Spinal cord (tissue), 10 donors: ENCODE measurements around the gene ZDHHC1. TPM values are rescaled to one million over a fixed set of nuclear protein-coding genes. Genes with fewer than 3 reads are reported as not detected.

Source experiments
- DNase-seq, 6 donors: peaks; one replicate each; pipeline versions ENCODE4 v3.0.0 to v3.0.0-alpha.2; 2013 to 2015; ENCODE audit warnings: low spot score in 6 of 6, low read depth in 4 of 6
- H3K27ac ChIP-seq: one replicate; pipeline ENCODE4 v1.5.1; 2013; ENCODE audit warnings: low read depth, low read length, control low read depth
- H3K27me3 ChIP-seq: one replicate; pipeline ENCODE4 v1.6.1; 2013; ENCODE audit warnings: low read length; ENCODE audit not compliant: control insufficient read depth, insufficient read depth
- H3K36me3 ChIP-seq: one replicate; pipeline ENCODE4 v1.6.1; 2013; ENCODE audit warnings: low read length; ENCODE audit not compliant: control insufficient read depth, insufficient read depth
- H3K4me1 ChIP-seq: one replicate; pipeline ENCODE4 v1.6.1; 2013; ENCODE audit warnings: low read length; ENCODE audit not compliant: control insufficient read depth, insufficient read depth
- H3K4me3 ChIP-seq: one replicate; pipeline ENCODE4 v1.5.1; 2013; ENCODE audit warnings: low read depth, low read length, control low read depth
- H3K9me3 ChIP-seq: one replicate; pipeline ENCODE4 v1.6.1; 2013; ENCODE audit warnings: low read length; ENCODE audit not compliant: control insufficient read depth, insufficient read depth
- WGBS: methylation state at CpG from one replicate; pipeline ENCODE4 v1.1.5; 2013; ENCODE audit warnings: missing lambda C conversion rate; ENCODE audit not compliant: insufficient coverage; 5-methylcytosine and 5-hydroxymethylcytosine counted together
- polyA plus RNA-seq, 2 donors: library from polyadenylated mRNA; unstranded; fragments of 120-200 nt; gene quantifications; one replicate each; pipeline ENCODE4 v1.2.1, GENCODE V29; 2013; ENCODE audit not compliant: insufficient read length in 2 of 2
- total RNA-seq, 2 donors: library from RNA; depleted of rRNA in 1 of 2; stranded (reverse); fragments of 120-200 nt in 1 of 2; fragments of >200 nt in 1 of 2; gene quantifications; one replicate each; pipeline versions ENCODE4 v1.2.3 to v1.2.4, GENCODE V29; 2013 to 2014
- donor health status: healthy.

Gene ZDHHC1
- total and polyA plus RNA-seq, 4 donors, result 3.5 to 18.7 (median 13.6) TPM

DNA sequence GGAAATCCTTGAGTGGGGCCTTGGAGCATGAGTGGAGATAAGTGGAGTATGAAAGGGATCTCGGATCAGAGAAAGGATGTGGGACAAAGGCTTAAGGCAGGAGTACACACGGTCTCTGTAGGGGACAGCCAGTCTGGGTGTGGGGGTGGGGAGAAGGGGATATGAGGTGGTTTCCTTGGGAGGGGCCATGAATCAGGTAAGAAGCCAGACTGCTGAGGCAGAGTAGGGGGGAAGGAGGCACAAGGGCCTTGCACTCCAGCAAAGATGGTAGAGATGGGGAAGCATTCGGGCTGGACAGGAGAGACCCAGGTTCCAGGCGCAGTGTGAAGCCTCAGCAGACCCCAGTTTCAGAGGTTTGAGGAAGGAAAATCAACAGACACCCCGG, 16.2 kb upstream of the ZDHHC1 start:
- Histone ChIP-seq H3K4me1 (peaks cover 23% of the 10 kb centered on the region), H3K27me3 (peaks cover 26% of the 10 kb centered on the region), H3K9me3 (no peaks in the 10 kb centered on the region), H3K4me3 (no peak overlapping the region), H3K36me3 (peaks cover 33% of the 10 kb centered on the region), H3K27ac (no peak overlapping the region)
- no peak for DNase-seq
- 84% methylated on average over 5 of the region's 5 CpGs for WGBS

DNA sequence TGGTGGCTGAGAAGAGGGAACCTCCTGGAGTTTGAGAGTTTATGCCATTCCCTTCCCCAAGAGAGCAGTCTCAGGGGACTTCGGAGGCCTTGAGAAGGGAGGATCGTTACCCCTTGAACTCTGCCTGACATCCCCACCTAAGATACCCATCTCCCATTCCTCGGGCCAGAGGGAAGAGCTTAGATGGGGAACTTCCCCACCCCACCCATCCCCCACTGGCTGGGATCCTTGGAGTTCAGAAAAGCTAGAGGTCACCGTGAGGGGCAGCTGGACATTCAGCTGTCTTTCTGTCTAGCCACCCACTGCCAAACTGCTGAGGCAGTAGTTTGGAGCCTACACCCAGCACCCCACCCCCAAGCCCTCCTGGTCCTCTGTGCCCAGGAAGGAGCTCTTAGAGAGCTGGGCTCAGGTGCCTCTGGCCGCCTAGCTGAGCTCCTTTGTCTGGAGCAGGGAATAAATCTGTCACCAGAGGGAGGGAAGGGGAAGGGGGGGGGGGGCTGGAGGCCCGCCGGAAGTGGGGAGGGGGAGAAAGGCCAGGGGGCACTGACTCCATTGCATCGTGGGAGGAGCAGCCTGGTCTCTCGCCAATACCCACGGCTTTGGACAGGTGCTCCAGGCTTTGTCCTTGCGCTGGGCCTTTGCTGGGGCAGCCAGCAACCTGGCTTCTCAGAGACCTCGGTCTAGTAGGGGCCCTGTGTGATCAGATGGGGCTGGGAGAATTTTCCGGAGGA, 15.7 kb upstream of the ZDHHC1 start:
- Histone ChIP-seq H3K27me3 (peaks cover 26% of the 10 kb centered on the region), H3K27ac (no peak overlapping the region), H3K36me3 (peaks cover 27% of the 10 kb centered on the region), H3K4me3 (peak overlapping the region; percentile 4), H3K9me3 (no peaks in the 10 kb centered on the region), H3K4me1 (peaks cover 23% of the 10 kb centered on the region)
- WGBS, result 43% methylated on average over 8 of the region's 13 CpGs
- no peak for DNase-seq

DNA sequence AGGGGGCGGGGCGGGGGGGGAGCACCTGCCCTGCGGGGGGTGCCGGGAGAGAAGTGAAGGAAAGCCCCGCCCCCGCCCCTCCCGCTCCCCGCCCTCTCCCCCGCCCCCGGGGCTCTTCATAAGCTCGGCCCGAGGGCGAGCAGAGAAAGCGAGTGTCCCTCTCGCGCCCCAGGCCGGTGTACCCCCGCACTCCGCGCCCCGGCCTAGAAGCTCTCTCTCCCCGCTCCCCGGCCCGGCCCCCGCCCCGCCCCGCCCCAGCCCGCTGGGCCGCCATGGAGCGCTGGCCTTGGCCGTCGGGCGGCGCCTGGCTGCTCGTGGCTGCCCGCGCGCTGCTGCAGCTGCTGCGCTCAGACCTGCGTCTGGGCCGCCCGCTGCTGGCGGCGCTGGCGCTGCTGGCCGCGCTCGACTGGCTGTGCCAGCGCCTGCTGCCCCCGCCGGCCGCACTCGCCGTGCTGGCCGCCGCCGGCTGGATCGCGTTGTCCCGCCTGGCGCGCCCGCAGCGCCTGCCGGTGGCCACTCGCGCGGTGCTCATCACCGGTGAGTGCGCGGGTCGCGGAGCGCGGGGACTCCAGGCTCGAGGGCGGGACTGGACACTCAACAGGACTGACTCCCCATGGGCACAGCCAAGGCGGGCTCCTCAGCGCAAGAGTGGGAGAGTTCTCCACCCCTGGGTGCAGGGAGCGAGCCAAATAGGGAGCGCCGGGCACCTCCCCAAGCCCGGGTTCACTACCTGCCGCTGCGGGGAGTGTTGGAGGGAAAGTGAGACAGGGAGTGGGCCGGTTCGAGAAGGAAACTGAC, 14.9 kb upstream of the ZDHHC1 start, which contains the start of gene HSD11B2:
HSD11B2 (plus strand) TSS at position 145 of the 798 bp plus-strand sequence; CDS start at position 273, 128 bp downstream.
- WGBS, result under 1% methylated on average over 75 of the region's 87 CpGs
- Histone ChIP-seq H3K36me3 (peaks cover 19% of the 10 kb centered on the region), H3K4me1 (peaks cover 23% of the 10 kb centered on the region), H3K27ac (no peak within 1 kb of the TSS), H3K27me3 (peaks cover 26% of the 10 kb centered on the region), H3K4me3 (peak within 1 kb of the TSS; percentile 5), H3K9me3 (no peaks in the 10 kb centered on the region)
- DNase-seq, result peak in 2 of 6 donors; percentile 66 to 67

DNA sequence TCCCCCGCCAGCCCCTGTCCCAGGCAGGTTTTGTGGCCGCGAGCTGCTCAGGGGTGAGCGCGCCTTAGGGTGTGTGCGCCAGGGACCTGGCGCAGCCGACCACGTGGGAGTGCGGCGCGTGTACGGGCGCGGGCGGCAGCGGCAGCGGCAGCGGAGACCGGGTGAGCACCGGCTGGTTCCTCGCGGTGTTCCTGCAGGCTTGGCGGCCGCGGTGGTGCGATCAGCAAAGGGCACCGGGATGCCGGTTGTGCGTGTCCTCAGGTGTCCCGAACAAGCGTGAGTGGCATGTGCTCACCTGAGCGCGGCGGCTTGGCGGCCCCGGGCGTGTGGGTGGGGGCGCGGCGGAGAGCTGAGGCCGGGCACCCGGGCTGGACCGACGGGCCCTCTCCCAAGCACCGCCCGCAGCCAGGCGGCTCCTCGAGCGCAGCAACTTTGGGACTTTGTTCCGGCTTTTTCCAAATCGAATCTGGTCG, 14.3 kb upstream of the ZDHHC1 start:
- H3K9me3 ChIP-seq, result no peaks in the 10 kb centered on the region
- H3K36me3 ChIP-seq, result peaks cover 13% of the 10 kb centered on the region
- H3K27ac ChIP-seq, result no peak overlapping the region
- H3K4me3 ChIP-seq, result peak overlapping the region; percentile 5
- DNase-seq, result peak in 2 of 6 donors; percentile 27 to 38
- under 1% methylated on average over 53 of the region's 53 CpGs for WGBS
- peaks cover 29% of the 10 kb centered on the region for H3K27me3 ChIP-seq
- H3K4me1 ChIP-seq, result peaks cover 23% of the 10 kb centered on the region

DNA sequence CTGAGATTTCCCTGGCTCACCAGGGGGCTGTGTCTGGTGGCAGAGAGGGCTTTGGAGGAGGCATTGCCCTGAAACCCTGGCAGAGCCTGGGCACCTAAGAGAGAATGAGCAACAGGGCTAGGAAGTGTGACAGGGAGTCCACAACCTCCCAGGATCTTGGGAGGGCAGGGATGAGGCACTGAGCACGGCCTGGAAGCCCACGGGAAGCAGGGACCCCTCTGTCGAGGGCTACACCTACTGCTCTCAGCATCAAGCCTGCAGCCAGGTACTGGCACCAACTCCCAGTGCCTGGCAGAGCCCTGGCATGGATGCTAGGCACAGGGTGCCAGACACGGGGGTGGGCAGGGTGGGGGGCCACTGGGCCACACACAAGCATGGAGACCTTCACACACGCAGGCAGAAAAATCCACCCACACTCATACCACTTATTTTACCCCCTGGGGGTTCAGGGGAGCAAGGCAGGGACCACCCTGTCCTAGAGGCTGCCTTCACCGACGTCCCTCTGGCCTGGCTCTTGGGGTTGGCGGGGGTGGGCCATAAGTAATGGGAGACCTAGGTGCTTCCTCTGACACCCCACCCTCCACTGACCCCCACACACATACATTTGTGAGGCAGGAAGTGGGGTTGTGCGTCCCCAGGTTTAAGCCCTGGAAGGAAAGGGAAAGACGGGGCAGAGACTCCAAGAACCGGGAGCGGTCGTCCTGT, 13.7 kb upstream of the ZDHHC1 start:
- Histone ChIP-seq H3K27me3 (peaks cover 30% of the 10 kb centered on the region), H3K27ac (no peak overlapping the region), H3K36me3 (peaks cover 8% of the 10 kb centered on the region), H3K4me1 (peaks cover 23% of the 10 kb centered on the region), H3K9me3 (no peaks in the 10 kb centered on the region), H3K4me3 (peak overlapping the region; percentile 5)
- no peak for DNase-seq
- 25% methylated on average over 9 of the region's 13 CpGs for WGBS

DNA sequence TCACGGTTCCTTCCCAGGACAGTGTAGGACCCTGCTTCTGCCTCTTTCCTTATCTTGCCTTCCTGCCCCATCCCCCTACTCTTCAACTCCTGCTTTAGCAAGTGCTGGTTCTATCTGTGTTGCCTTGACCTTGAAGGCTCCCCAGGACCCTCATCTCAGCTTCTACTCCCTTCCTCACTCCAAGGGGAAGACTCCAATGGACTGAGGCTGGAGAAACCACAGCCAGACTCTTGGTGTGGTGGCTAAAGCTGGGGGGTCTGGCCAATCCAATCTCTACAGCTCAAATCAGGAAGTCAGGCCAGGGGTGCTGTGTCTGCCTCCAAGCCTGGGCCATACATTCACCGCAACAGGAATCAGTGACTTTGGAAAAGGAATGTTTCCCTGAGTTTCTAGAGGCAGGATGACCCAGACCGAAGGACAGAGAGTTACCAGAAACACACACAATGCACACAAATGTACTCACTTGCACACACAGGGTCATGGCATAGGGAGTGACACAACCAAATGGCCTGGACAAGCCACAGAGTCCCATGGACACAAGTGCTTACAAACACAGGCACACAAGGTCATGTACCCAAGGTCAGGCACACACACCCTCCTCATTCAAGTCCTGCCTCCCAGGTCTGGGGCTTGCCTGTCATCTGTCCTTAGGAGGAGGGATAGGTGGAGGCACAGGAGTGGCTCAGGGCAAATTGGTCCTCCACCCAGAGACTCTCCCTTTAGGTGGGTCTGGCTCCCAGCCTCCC, 12.9 kb upstream of the ZDHHC1 start:
- DNase-seq, result no peak
- peaks cover 33% of the 10 kb centered on the region for H3K27me3 ChIP-seq
- H3K9me3 ChIP-seq, result no peaks in the 10 kb centered on the region
- H3K27ac ChIP-seq, result no peak overlapping the region
- H3K36me3 ChIP-seq, result peaks cover 8% of the 10 kb centered on the region
- 89% methylated on average over 1 of the region's 3 CpGs for WGBS
- no peak overlapping the region for H3K4me3 ChIP-seq
- H3K4me1 ChIP-seq, result peaks cover 30% of the 10 kb centered on the region

DNA sequence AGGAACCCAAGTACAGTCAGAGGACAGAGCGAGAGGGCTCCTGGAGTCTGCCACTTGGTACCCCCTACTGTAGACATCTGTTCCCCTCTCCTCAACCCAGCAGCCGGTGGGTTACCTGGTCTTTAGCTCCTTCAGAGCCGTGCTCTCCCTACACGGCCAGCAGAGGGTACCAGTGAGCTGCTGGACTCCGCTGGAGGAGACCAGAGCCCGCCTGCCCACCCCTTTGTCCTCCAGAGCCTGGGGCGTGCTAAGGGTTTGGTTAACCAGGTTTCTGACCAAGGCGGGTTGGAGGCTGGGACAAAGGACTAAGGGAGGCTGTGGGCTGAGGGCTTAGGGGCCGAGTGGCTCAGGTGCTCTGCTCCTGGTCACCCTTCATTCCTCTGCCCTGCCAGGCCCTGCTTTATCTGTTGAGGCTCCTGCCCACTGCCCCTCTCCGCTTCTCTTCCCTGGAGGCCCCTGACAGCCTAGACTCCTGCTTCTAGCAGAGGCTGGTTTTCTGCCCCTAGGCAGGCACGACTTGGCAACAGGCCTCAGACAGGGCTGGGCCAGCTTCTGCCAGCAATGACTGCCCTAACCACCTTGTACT, 12.0 kb upstream of the ZDHHC1 start:
- Histone ChIP-seq H3K27ac (no peak overlapping the region), H3K9me3 (no peaks in the 10 kb centered on the region), H3K36me3 (peaks cover 7% of the 10 kb centered on the region), H3K4me1 (peaks cover 30% of the 10 kb centered on the region), H3K27me3 (peaks cover 33% of the 10 kb centered on the region), H3K4me3 (no peak overlapping the region)
- WGBS, result 30% methylated on average over 5 of the region's 11 CpGs
- DNase-seq, result peak in 1 of 6 donors; percentile 63

DNA sequence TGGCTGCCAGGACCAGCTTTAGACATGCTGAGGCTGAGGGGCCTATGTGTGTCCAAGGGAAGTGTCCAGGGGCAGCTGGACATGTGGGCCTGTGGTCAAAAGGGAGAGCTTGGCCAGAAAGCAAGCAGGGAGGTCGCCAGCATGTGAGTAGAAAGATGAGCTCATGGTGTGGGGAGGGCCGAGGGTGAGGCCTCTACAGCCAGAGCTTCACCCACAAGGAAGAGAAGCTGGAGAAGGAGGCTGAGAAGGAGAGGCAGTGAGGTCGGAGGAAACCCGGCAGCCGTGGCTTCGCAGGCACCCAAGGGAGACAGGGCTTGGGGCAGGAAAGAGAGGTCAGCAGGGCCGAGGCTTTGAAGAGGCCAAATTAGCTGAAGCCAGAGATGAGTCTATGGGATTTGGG, 10.7 kb upstream of the ZDHHC1 start:
- Histone ChIP-seq H3K36me3 (no peaks in the 10 kb centered on the region), H3K27ac (no peak overlapping the region), H3K4me3 (no peak overlapping the region), H3K27me3 (peaks cover 33% of the 10 kb centered on the region), H3K4me1 (peaks cover 29% of the 10 kb centered on the region), H3K9me3 (no peaks in the 10 kb centered on the region)
- DNase-seq, result no peak
- 80% methylated on average over 7 of the region's 7 CpGs for WGBS
